ENCODE results near the gene PARD3.

Gene PARD3

GRCh38 chr10:34137955-34138354 lies 677.1 kb downstream of the PARD3 start:
- no peak for DNase-seq

DNA sequence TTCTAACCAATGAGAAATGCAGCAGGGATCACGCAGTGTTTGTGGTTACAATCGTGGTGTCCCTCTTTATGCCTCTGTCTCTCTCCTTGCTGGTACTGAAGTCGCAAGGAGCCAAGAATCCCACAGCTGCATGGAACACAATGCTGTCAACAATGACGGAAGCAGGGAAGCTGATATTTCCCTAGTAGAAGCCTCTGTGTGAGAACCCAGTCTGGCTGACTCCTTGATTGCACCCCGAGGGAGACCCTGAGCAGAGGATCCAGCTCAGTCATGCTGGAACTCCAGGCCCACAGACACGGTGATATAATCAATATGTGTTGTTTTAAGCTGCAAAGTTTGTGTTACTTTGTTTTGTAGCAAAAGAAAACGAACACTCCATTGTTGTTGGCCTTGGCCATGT lies 677.9 kb downstream of the PARD3 start:
- no peak for DNase-seq

- no peak for DNase-seq
These were observed 679.6 kb downstream of the PARD3 start for GRCh38 chr10:34135515-34135914.

DNA sequence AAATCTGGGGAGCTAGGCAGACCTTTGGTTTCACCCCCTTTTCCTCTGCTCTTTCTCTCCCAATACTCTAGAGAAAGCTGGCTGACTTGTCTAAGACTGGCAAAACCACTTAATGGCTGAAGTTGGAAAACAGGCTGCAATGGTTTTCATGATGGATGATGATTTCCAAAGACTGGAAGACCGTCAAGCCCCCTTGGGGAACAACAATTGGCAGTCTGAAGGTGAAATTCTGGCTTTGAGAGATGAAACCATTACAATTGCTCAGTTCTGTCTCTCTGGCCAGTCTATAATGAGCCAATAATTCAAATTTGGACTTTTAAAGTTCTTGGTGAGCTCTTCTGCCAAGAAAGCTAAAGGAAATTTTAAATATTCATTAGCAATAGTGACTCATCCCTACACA lies 680.5 kb downstream of the PARD3 start:
- peak in 1 of 2 experiments; percentile 63 for DNase-seq

GRCh38 chr10:34133406-34133805 lies 681.7 kb downstream of the PARD3 start:
- DNase-seq = no peak

DNA sequence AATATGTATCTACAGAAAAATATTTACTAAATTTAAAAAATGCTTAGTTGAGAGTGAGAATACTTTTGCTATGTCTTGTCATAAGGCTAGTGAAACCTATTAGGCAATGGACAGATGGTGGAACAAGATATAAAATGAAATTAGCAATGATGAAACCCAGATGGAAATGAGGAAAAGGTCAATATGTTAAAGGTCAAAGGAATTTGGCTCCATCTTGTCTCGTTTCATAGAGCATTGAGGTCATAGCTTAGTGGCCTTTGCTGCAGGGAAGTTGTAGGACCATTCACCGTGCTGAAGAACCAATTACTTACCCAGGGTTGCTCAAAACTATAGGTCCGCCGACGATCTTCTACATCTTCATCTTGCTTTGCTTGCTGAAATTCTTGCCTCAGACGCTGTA lies 683.9 kb downstream of the PARD3 start:
- no peak for DNase-seq

DNA sequence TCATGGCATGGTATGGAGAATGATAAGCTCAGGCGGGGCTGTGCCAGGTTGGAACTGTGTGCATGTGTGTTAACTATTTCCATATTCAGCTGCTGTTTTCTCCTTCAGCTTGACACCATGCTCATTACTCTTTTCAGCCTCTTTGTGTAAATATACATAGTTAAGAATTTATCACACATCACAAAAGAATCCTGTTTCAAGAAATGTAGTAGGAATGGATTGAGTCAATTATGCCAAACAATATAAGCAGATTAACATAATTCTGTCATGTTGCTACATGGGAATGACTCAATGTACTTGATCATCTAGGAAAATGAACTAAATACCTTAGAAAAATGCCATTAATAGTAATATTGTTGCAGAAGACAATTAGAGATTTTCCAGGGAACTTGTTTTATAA lies 687.4 kb downstream of the PARD3 start:
- DNase-seq = no peak

- no peak for DNase-seq
These were observed 688.5 kb downstream of the PARD3 start for GRCh38 chr10:34126371-34127151.

DNA sequence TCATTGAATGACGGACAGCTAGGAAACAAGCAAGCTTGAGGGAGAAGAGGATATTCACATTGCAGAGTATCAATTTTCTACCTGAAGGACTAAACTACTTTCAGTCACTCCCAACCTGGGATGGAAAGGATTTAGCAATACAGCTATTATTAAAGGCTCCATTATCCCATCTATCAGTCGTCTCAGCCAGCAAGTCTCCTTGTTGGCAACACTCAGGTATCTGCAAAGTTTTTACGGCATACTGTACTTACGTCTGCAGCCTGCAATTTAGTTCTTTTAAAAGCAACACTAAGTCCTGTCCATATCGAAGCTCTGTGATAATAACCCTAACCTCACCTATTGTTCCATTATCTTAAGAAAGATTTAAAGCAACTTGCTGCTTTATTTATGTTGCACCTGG lies 689.4 kb downstream of the PARD3 start:
- no peak for DNase-seq

DNA sequence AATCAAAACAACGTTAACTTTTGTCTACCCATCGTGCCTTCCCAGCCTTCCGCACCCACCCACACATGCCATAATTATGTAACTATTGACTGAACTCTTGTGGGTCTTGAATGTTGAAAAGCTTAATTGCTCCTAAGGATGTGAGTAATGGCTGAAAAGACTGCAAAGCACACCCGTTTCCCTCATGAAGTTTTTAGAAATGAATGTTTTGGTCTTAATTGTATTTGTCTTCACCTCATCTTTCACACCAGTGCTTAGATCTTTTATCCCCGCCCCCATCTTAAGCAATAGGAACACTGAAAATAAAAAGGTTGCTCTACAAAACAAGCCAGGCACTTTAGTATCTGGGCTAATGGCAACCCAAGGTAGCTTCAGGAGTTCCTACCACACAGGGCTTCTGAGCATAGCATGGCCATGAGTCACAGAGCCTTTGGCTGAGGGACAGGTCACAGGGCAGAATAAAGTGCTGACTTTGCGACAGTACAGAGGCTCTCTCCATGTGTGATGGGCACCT lies 690.5 kb downstream of the PARD3 start:
- no peak for DNase-seq

DNA sequence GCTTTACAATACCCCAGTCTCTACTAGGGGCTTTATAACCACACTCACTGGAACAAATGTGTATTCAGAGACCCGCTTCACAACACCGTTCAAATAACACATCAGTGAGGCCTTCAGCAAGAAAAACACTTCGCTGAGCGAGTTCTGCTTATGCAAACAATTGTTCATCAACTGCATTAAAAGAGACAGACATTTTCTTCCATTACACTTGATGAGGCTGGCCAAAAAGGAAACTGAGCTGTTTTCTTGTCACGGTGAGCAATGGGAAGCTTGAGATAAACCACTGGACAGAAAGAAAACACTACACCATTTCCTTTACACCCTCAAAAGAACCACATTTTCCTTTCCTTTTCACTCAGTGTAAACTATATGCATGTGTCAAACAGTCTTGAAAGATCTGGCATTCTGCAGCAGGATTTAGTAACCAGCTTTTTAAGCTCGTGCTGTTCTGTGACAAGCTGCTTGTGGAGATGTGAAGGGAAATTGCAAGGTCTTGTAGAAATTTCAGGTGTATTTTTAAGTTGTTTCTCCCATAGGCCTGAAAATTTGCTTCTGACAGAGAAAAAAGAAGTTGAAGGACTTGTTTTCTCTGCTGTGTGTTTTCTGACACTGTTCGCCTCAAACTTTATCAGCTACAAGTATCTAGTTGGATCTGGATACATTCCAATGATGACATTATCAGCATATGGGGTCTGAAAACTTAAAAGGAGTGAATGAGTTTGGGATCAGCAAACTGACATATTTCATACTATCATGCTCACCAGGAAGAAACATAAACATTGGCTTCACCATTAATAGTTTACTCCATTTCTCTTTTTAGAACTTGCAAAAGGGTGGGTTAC lies 693.1 kb downstream of the PARD3 start:
- DNase-seq = no peak

GRCh38 chr10:34121125-34121753 lies 693.9 kb downstream of the PARD3 start:
- DNase-seq = no peak

DNA sequence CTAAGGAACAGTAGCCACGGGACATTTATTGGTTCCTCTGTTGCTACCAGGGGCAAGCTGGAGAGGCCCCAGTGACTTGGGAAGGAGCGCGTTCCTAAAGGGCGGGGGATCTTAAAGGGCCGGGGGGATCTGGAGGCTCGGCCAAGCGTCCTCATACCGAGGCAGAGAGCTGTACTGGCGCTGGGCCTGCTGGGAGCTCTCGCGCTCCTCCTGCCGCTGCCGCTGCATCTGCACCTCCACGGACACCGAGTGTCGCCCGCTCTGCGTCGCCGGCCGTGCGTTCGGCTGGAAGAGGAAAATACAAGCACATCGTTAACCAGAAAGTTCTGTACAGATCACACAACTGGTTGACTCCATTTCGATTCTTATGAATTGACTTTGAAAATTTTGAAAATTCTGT lies 695.6 kb downstream of the PARD3 start:
- DNase-seq = no peak

GRCh38 chr10:34116681-34117271 lies 698.3 kb downstream of the PARD3 start:
- DNase-seq = no peak

DNA sequence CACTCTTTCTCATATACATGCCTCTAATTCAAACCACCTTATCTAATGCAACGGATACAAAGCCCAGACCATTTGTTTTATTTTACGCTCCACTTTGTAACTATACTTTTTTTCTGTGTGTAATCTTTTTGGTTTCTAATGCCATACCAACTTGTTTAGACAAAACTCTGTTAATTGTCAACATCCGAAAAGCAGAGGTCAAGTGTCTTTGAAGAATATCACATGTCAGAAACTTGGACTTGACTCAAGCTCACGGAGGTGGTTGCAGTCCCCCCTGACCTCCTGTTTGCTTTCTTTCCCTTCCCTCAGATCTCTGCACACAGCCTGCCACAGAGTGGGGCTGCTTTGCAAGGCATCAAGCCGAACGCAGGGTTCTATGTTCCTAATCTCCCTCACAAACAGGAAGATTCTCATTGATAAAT lies 698.9 kb downstream of the PARD3 start:
- DNase-seq = no peak

DNA sequence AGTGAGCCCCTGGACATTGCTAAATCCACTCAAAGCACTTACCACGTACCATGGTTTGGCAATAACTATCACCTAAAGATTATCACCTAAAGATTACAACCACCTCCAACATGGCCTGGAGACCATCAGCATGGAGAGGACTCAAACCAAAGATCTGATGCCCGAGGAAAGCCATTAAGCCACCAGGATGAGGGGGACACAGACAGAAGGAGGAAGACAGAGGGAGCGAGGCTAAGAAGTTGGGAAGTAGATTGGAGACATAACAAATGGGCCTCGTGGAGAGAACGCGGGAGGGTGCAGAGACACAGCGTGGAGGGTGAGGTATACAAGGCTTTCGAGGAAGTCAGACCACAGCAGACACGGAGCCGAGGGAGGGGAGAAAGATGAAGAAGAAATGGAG lies 700.2 kb downstream of the PARD3 start:
- DNase-seq = no peak

DNA sequence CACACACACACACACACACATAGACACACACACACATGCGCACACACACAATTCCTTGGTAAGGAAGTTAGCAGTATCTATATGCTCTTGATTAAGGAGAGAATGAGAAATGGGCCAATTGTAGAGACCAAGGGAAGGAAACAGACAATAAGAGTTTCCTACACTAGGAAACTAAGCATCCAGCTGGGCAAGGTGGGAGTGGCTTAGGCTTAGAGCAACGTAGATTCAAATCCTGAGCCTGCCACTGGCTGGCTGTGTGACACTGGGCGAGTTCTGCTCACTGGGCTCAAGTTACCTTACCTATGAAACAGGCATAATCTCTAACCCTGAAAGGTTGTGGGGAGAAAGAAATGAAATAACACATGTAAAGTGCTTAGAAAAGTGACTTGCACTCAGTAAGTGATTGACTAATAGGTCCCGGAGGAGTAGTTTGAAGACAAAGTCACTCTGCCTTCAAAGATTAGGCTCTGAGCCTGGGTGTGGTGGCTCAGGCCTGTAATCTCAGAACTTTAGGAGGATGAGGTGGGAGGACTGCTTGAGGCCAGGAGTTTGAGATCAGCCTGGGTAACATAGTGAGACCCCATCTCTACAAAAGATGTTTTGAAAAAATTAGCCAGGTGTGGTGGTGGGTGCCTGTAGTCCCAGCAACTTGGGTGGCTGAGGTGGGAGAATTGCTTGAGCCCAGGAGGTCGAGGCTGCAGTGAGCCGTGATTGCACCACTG lies 701.4 kb downstream of the PARD3 start:
- no peak for DNase-seq

- DNase-seq = no peak
These were observed 702.8 kb downstream of the PARD3 start for GRCh38 chr10:34112171-34112782.

- no peak for DNase-seq
These were observed 703.9 kb downstream of the PARD3 start for GRCh38 chr10:34111179-34111578.

DNA sequence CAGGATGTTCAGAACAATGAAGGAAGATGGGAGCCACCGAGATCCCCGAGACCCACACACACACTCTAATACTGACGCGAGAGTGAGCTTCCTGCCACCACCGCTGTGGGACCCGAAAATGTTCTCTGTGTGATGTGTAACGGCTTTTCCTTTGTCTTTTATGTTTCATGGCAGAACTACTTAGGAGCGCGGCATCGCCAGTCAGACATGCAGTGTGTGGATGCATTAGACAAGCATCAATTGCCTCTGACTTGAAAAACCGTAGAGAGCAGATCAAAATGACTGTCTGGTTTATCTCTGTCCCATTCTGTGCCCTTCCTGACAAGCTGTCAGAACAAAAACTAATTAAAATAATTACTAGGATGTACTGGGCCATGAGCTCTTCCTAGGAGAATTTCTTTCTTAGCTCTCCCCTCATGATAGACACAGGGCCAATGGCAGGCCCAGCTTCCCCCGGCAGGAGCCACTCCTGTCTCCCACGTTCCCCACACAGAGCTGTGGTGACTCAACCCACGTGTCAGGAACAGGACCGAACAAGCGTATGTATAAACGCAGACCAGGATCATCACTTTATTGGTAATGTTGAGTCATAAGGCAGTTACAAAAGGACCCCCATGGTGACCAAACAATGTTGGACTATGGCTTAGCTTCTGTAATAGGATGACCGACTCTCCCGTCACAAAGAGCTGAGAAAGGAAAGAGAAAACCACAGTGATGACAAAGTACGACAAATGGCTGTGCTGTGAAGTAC lies 705.0 kb downstream of the PARD3 start:
- DNase-seq = no peak

GRCh38 chr10:34109495-34109894 lies 705.6 kb downstream of the PARD3 start:
- DNase-seq = no peak
